Gastroesophageal sphincter (tissue), 3 donors: ENCODE data around the gene ZMYND19.
"Not testable (repeated sequence)": the region's sequence is repeated elsewhere in the genome, so short reads cannot be mapped to it uniquely, and the experiment has no call there.

Source experiments
- EP300 ChIP-seq: sonication (generic); formaldehyde crosslinking; IDR thresholded peaks from one replicate; pipeline ENCODE4 v1.6.1; 2017; ENCODE audit warnings: antibody characterized with exemption, mild to moderate bottlenecking
- POLR2A ChIP-seq, 2 donors: fragments of 450-650 bp; IDR thresholded peaks; one replicate each; pipeline ENCODE4 v1.6.1; 2017; ENCODE audit warnings: antibody characterized with exemption in 2 of 2, mild to moderate bottlenecking in 2 of 2, moderate library complexity in 1 of 2
- POLR2AphosphoS5 ChIP-seq: sonication (generic); formaldehyde crosslinking; IDR thresholded peaks from one replicate; pipeline ENCODE4 v1.6.1; 2017; ENCODE audit warnings: antibody characterized with exemption
- TF ChIP-seq, protein P1 (sequence below), 4 experiments: fragments of 200-600 bp in 2 of 4; fragments of 450-650 bp in 2 of 4; sonication (generic) in 1 of 4; IDR thresholded peaks; one replicate each; pipeline ENCODE4 v1.5.1; 2017 to 2019; ENCODE audit warnings: antibody characterized with exemption in 4 of 4, mild to moderate bottlenecking in 2 of 4, moderate library complexity in 2 of 4

- not testable (repeated sequence) for TF ChIP-seq EP300; POLR2AphosphoS5; POLR2A (IDR thresholded peaks at IDR 0.05)
- TF ChIP-seq, protein P1, sequence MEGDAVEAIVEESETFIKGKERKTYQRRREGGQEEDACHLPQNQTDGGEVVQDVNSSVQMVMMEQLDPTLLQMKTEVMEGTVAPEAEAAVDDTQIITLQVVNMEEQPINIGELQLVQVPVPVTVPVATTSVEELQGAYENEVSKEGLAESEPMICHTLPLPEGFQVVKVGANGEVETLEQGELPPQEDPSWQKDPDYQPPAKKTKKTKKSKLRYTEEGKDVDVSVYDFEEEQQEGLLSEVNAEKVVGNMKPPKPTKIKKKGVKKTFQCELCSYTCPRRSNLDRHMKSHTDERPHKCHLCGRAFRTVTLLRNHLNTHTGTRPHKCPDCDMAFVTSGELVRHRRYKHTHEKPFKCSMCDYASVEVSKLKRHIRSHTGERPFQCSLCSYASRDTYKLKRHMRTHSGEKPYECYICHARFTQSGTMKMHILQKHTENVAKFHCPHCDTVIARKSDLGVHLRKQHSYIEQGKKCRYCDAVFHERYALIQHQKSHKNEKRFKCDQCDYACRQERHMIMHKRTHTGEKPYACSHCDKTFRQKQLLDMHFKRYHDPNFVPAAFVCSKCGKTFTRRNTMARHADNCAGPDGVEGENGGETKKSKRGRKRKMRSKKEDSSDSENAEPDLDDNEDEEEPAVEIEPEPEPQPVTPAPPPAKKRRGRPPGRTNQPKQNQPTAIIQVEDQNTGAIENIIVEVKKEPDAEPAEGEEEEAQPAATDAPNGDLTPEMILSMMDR (IDR thresholded peaks at IDR 0.05) = not testable (repeated sequence)
Measured at GRCh38 chr9:137536594-137537131, 53.6 kb downstream of the ZMYND19 start.
